HL-60 (cell line): ENCODE measurements around the gene DAAM2.

ENCODE experiments used
- DNase-seq, 2 experiments: peaks; one replicate each; pipeline ENCODE4 v3.0.0-alpha.2; 2010 to 2020; ENCODE audit warnings: low read depth in 1 of 2, low spot score in 1 of 2
- H3K27ac ChIP-seq: fragments of 250-450 bp; sonication (Bioruptor Pico); replicated peaks from 2 replicates; pipeline ENCODE4 v1.5.1; 2020; ENCODE audit warnings: mild to moderate bottlenecking, moderate library complexity
- H3K27me3 ChIP-seq: fragments of 250-450 bp; sonication (Bioruptor Pico); 2 replicates; pipeline ENCODE4 v1.5.1; 2021; ENCODE audit warnings: mild to moderate bottlenecking, moderate library complexity; ENCODE audit not compliant: insufficient read depth, poor library complexity, severe bottlenecking
- H3K4me3 ChIP-seq: replicated peaks from 2 replicates; pipeline ENCODE4 v1.5.1; 2011; ENCODE audit warnings: mild to moderate bottlenecking, control low read depth, low read length; ENCODE audit not compliant: insufficient read depth
- CTCF ChIP-seq: IDR thresholded peaks from one replicate; pipeline ENCODE4 v1.5.1; 2011; ENCODE audit warnings: low read length, control low read depth, inconsistent platforms; ENCODE audit not compliant: insufficient read depth
- GABPA ChIP-seq: IDR thresholded peaks from 2 replicates; pipeline ENCODE4 v1.6.1; 2012; ENCODE audit warnings: low read depth
- POLR2AphosphoS5 ChIP-seq: IDR thresholded peaks from 2 replicates; pipeline ENCODE4 v1.6.1; 2012; ENCODE audit warnings: low read depth
- SPI1 ChIP-seq: IDR thresholded peaks from 2 replicates; pipeline ENCODE4 v1.6.1; 2012; ENCODE audit warnings: low read depth, mild to moderate bottlenecking, borderline replicate concordance
- TF ChIP-seq, protein P1 (sequence below): IDR thresholded peaks from 2 replicates; pipeline ENCODE4 v1.6.1; 2012; ENCODE audit warnings: low read depth; ENCODE audit not compliant: insufficient replicate concordance

DAAM2 gene

GRCh38 chr6:39765508-39766065 is 26.6 kb upstream of the DAAM2 start:
- DNase-seq: no peak
- Histone ChIP-seq H3K4me3 (no peak overlapping the region), H3K27me3 (no peaks in the 10 kb centered on the region), H3K27ac (no peak overlapping the region)
- TF ChIP-seq POLR2AphosphoS5 (no peak), GABPA (no peak), CTCF (no peak), SPI1 (no peak)
- TF ChIP-seq, protein P1, sequence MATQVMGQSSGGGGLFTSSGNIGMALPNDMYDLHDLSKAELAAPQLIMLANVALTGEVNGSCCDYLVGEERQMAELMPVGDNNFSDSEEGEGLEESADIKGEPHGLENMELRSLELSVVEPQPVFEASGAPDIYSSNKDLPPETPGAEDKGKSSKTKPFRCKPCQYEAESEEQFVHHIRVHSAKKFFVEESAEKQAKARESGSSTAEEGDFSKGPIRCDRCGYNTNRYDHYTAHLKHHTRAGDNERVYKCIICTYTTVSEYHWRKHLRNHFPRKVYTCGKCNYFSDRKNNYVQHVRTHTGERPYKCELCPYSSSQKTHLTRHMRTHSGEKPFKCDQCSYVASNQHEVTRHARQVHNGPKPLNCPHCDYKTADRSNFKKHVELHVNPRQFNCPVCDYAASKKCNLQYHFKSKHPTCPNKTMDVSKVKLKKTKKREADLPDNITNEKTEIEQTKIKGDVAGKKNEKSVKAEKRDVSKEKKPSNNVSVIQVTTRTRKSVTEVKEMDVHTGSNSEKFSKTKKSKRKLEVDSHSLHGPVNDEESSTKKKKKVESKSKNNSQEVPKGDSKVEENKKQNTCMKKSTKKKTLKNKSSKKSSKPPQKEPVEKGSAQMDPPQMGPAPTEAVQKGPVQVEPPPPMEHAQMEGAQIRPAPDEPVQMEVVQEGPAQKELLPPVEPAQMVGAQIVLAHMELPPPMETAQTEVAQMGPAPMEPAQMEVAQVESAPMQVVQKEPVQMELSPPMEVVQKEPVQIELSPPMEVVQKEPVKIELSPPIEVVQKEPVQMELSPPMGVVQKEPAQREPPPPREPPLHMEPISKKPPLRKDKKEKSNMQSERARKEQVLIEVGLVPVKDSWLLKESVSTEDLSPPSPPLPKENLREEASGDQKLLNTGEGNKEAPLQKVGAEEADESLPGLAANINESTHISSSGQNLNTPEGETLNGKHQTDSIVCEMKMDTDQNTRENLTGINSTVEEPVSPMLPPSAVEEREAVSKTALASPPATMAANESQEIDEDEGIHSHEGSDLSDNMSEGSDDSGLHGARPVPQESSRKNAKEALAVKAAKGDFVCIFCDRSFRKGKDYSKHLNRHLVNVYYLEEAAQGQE: no peak

GRCh38 chr6:39769012-39769411 is 23.2 kb upstream of the DAAM2 start:
- Histone ChIP-seq H3K27me3 (no peaks in the 10 kb centered on the region), H3K27ac (no peak overlapping the region), H3K4me3 (no peak overlapping the region)
- TF ChIP-seq CTCF (no peak), GABPA (no peak), POLR2AphosphoS5 (no peak), SPI1 (no peak)
- TF ChIP-seq, protein P1: no peak
- DNase-seq: no peak

DNA sequence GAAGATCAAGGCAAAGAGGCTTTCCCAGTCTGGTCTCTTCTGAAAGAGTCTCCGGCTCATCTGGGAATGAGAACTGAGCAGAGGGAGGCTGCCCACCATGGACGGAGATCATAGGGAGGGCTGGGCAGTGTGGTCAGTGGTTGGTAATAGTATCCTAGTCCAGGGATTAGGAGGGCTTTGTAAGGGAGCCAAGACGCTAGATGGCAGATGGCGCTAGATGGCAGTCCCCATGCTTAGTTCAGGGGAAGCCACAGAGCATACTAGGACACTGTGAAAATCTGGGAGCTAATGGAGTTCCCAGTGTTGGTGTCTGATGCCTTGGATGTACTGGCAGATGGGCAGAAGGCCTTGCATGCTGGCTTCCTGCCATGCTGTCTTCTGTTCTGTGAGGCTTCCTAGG is 21.7 kb upstream of the DAAM2 start:
- Histone ChIP-seq H3K27ac (no peak overlapping the region), H3K27me3 (no peaks in the 10 kb centered on the region), H3K4me3 (no peak overlapping the region)
- no peak for DNase-seq
- TF ChIP-seq, protein P1: no peak
- TF ChIP-seq GABPA (no peak), POLR2AphosphoS5 (no peak), CTCF (no peak), SPI1 (no peak)
